Small intestine (tissue), 7 donors: ENCODE data around the gene FAM53A. TPM values are rescaled to one million over a fixed set of nuclear protein-coding genes. Genes with fewer than 3 reads are reported as not detected.
"Not testable (repeated sequence)": the region's sequence is repeated elsewhere in the genome, so short reads cannot be mapped to it uniquely, and the experiment has no call there.

ENCODE experiments used
- DNase-seq, 2 donors: peaks; one replicate each; pipeline versions ENCODE4 v3.0.0 to v3.0.0-alpha.2; 2013
- FAIRE-seq: peaks from 2 replicates; lab custom pipeline; 2012; peaks lifted over from hg19 to GRCh38; lab: Jason Lieb, UNC
- H3K27ac ChIP-seq, 3 donors: one replicate each; pipeline ENCODE4 v1.5.1; 2013; ENCODE audit warnings: low read length in 2 of 3, mild to moderate bottlenecking in 2 of 3, control low read depth in 1 of 3, inconsistent platforms in 1 of 3, low read depth in 1 of 3, moderate library complexity in 1 of 3
- H3K27me3 ChIP-seq, 3 donors: one replicate each; pipeline ENCODE4 v1.6.1; 2013; ENCODE audit warnings: low read length in 3 of 3, inconsistent platforms in 1 of 3; ENCODE audit not compliant: control insufficient read depth in 3 of 3, insufficient read depth in 3 of 3
- H3K36me3 ChIP-seq, 3 donors: one replicate each; pipeline ENCODE4 v1.6.1; 2013; ENCODE audit warnings: low read length in 3 of 3, inconsistent platforms in 1 of 3, low read depth in 1 of 3, mild to moderate bottlenecking in 1 of 3, moderate library complexity in 1 of 3; ENCODE audit not compliant: control insufficient read depth in 3 of 3, insufficient read depth in 2 of 3
- H3K4me1 ChIP-seq, 3 donors: one replicate each; pipeline ENCODE4 v1.6.1; 2013; ENCODE audit warnings: low read length in 2 of 3, inconsistent platforms in 1 of 3, low read depth in 1 of 3, mild to moderate bottlenecking in 1 of 3, moderate library complexity in 1 of 3; ENCODE audit not compliant: control insufficient read depth in 3 of 3, insufficient read depth in 2 of 3
- H3K4me3 ChIP-seq, 3 donors: one replicate each; pipeline ENCODE4 v1.5.1; 2013; ENCODE audit warnings: low read length in 3 of 3, control low read depth in 1 of 3, inconsistent platforms in 1 of 3, low read depth in 1 of 3, mild to moderate bottlenecking in 1 of 3, moderate library complexity in 1 of 3
- H3K9me3 ChIP-seq, 2 donors: one replicate each; pipeline ENCODE4 v1.6.1; 2013; ENCODE audit warnings: low read depth in 1 of 2, low read length in 1 of 2; ENCODE audit not compliant: control insufficient read depth in 2 of 2, insufficient read depth in 1 of 2
- WGBS, 3 donors: extraction: QIAGEN DNeasy Blood & Tissue Kit; methylation state at CpG; one replicate each; pipeline ENCODE4 v1.1.7; 2013; 5-methylcytosine and 5-hydroxymethylcytosine counted together
- polyA plus RNA-seq, 4 donors: library from polyadenylated mRNA; stranded (reverse) in 3 of 4; unstranded in 1 of 4; fragments of 200-250 nt in 3 of 4; fragments of 120-200 nt in 1 of 4; gene quantifications; one replicate each; pipeline versions ENCODE4 v1.2.1 to v1.2.3, GENCODE V29; 2013
- donor health status: healthy with polysubstance abuse.
- donor health status: control.
- donor health status: control.
- donor health status: Bipolar disorder and iron deficiency.
- donor health status: healthy.

Gene FAM53A
- polyA plus RNA-seq, 4 donors = 0.27 to 1.1 (median 0.97) TPM; not detected in 1

DNA sequence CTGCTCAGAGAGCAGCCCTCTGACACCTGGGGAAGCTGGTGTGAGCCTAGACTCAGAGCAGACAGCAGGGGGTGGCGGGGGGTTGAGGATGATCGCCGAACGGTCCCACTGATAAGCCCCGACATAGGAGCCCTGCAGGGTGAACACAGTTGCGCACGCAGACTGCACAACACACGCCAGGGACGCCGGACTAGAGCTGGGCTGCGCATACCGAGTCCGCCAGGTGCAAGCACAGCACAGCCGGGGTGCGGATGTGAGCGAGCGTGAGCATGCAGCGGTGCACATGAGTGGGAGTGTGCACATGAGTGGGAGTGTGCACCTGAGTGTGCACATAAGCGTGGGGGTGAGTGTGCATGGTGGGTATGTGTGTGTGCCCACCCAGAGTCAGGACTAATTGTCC, 36.7 kb downstream of the FAM53A start:
- no peak for FAIRE-seq
- 85 to 93% (median 89%) methylated on average over 19 of the region's 19 CpGs for WGBS, 3 donors
- H3K4me3 ChIP-seq = no peak overlapping the region
- no peaks in the 10 kb centered on the region for H3K27me3 ChIP-seq
- no peaks in the 10 kb centered on the region for H3K36me3 ChIP-seq
- H3K27ac ChIP-seq = no peak overlapping the region
- H3K9me3 ChIP-seq = no peaks in the 10 kb centered on the region
- DNase-seq = no peak
- H3K4me1 ChIP-seq = peaks cover 0 to 8% (median 0%) of the 10 kb centered on the region in 3 donors

DNA sequence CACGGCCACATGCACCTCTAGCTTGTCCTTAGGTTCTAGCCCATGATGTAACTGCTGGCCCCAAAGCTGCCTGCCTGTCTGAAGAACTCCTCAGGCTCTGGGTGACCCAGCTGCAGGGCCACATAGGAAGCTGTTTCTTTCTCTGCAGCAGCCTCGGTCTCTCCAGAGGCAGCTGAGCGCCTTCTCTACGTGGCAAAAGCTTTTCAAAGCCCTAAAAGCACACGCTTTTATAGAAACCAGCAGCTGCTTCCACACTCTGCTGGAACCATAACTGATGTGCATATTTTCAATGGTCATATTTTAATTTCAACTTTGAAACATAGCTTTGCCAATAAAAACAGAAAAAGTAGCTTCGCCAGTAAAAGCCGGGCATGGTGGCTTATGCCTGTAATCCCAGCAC, 37.4 kb downstream of the FAM53A start:
- Histone ChIP-seq H3K36me3 (no peaks in the 10 kb centered on the region), H3K27ac (no peak overlapping the region), H3K9me3 (no peaks in the 10 kb centered on the region), H3K4me3 (no peak overlapping the region), H3K27me3 (no peaks in the 10 kb centered on the region), H3K4me1 (peaks cover 0 to 8% (median 0%) of the 10 kb centered on the region in 3 donors)
- WGBS, 3 donors = 83 to 95% (median 91%) methylated on average over 7 of the region's 7 CpGs
- FAIRE-seq (no peak), DNase-seq (no peak)

DNA sequence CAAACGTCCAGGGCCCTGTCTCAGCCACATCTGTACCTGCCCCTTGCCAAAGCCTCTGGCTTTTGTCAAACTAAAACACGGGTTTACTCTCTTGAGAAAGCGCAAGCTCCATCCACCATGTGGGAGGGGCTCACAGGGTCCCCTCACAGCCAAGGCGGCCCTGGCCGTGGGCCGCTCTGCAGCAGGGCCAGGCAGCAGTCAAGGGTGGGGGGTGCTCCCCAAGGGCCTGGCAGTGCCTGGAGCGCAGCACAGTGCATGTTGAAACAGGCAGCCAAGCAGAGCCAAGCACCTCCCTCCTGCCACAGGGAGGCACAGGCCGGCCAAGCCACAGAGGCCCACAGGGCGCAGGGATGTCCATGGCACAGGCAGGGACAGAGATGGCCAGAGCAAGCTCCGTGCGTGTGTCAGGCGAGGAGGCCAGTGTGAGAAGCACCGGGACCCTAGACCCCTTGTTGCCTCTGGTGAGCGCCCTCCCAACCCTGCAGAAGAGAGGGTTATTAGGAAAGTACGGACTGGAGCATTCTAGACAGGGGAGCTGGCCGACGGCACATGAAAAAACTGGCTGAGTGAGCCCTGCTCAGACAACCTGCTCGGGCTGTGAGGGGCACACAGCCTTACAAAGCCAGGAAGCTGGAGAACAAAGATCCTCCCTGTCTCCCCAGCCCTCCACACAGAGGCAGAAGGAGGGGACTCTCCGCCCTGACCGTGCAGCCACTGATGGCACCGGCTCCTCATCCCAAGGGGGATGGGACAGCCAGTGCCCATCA, 39.0 kb downstream of the FAM53A start:
- 62 to 86% (median 75%) methylated on average over 21 of the region's 21 CpGs for WGBS, 3 donors
- FAIRE-seq = no peak
- H3K9me3 ChIP-seq = no peaks in the 10 kb centered on the region
- no peaks in the 10 kb centered on the region for H3K36me3 ChIP-seq
- no peak for DNase-seq
- H3K27me3 ChIP-seq = no peaks in the 10 kb centered on the region
- H3K27ac ChIP-seq = no peak overlapping the region
- peaks cover 0 to 8% (median 0%) of the 10 kb centered on the region in 3 donors for H3K4me1 ChIP-seq
- no peak overlapping the region for H3K4me3 ChIP-seq

DNA sequence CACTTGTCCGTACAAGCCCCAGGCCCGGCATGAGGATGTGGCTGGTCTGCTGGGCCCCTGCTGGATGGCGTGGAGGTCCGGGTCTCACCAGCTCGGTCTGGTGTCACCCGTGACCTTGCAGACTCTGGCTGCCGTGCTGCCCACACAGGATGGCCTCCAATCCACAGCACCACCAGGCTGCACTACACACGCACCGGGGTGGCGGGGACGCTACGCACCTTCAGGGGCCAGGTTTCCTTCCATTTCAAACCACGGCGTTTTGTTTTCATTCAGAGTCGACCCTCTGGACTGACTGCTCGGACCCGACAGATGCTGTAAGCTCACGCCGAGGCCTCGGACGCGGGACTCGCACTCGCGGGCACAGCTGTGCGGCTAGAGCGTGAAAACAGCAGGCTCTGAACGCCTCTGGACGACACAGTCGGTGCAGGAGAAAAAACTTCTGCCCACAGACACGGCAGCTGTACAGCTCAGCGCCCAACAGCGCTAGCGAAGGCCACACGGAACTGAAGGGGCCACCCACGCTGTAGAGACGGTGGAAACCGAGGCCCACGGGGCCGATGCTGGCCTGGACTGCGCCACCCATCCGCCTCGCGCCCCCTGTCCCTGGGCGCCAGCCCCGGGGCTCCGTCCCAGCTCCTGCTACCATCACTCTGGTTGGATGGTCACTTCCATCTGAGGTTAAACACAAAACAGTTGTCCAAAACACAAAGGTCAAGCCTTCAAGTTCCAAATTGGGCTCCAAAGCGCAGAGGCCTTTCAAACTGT, 40.0 kb downstream of the FAM53A start:
- Histone ChIP-seq H3K36me3 (no peaks in the 10 kb centered on the region), H3K4me1 (peaks cover 0 to 13% (median 0%) of the 10 kb centered on the region in 3 donors), H3K9me3 (no peaks in the 10 kb centered on the region), H3K27me3 (no peaks in the 10 kb centered on the region), H3K4me3 (no peak overlapping the region), H3K27ac (no peak overlapping the region)
- 91 to 94% (median 93%) methylated on average over 45 to 48 of the region's 48 CpGs for WGBS, 3 donors
- FAIRE-seq (no peak), DNase-seq (no peak)

DNA sequence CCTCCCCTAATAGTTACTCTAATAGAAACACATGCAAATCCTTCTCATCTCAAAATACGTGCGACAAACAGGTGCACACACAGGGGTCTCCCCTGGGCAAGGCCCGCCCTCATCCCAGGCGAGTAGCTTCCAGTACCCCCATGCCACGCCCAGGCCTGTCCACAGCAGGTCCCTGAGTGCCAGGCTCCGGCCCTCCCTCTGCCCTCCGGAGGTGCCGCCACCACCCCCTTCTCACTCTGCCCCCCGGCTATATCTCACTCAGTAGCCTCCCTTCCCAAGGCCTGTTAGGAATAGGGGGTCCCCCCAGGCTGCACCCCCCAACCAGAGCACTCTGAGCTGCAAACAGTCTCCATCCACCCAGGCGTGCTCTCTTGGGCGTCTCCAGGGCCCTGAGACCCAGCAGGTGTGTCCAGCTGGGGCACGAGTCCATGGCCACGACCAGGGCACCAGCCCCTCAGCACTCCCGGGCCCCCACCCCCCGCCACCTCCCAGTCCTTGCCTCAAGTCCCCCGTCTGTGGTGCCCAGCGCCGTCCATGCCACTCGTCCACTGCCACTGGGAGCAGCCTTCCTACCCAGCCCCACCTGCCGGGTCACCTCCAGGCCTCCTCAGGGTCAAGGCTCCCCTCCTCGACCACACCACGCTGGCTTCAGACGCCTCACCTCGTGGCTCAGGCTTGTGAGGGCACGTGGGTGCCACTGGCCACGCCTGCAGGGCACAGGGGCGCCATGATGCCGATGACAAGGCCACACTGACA, 41.7 kb downstream of the FAM53A start:
- WGBS, 3 donors = 90 to 92% (median 90%) methylated on average over 27 to 28 of the region's 28 CpGs
- no peak overlapping the region for H3K4me3 ChIP-seq
- H3K9me3 ChIP-seq = no peaks in the 10 kb centered on the region
- H3K4me1 ChIP-seq = peaks cover 0 to 22% (median 0%) of the 10 kb centered on the region in 3 donors
- no peak overlapping the region for H3K27ac ChIP-seq
- no peaks in the 10 kb centered on the region for H3K27me3 ChIP-seq
- FAIRE-seq (no peak), DNase-seq (no peak)
- no peaks in the 10 kb centered on the region for H3K36me3 ChIP-seq

DNA sequence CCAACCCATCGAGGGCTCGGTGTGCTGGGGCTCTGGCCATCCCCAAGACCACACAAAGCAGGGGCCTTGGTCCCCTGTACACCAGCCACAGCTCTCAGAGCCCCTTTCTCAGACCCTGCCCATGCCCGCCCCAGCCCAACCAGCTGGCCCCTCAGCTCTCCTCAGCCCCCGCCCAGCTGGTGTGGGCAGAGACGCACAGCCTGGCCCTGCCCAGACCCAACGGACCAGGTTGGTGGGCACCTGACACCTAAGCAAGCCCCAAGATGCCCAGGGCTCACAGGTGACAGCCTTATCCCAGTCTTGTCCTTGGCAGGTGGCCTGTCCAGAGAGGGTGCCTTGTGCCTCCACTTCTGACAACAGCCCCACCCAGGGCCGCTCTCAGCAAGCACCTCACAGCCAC, 42.4 kb downstream of the FAM53A start:
- no peaks in the 10 kb centered on the region for H3K27me3 ChIP-seq
- H3K9me3 ChIP-seq = no peaks in the 10 kb centered on the region
- no peaks in the 10 kb centered on the region for H3K36me3 ChIP-seq
- H3K4me1 ChIP-seq = peaks cover 0 to 22% (median 0%) of the 10 kb centered on the region in 3 donors
- H3K4me3 ChIP-seq = no peak overlapping the region
- WGBS, 3 donors = 87 to 93% (median 87%) methylated on average over 7 of the region's 7 CpGs
- H3K27ac ChIP-seq = no peak overlapping the region
- FAIRE-seq (no peak), DNase-seq (no peak)

DNA sequence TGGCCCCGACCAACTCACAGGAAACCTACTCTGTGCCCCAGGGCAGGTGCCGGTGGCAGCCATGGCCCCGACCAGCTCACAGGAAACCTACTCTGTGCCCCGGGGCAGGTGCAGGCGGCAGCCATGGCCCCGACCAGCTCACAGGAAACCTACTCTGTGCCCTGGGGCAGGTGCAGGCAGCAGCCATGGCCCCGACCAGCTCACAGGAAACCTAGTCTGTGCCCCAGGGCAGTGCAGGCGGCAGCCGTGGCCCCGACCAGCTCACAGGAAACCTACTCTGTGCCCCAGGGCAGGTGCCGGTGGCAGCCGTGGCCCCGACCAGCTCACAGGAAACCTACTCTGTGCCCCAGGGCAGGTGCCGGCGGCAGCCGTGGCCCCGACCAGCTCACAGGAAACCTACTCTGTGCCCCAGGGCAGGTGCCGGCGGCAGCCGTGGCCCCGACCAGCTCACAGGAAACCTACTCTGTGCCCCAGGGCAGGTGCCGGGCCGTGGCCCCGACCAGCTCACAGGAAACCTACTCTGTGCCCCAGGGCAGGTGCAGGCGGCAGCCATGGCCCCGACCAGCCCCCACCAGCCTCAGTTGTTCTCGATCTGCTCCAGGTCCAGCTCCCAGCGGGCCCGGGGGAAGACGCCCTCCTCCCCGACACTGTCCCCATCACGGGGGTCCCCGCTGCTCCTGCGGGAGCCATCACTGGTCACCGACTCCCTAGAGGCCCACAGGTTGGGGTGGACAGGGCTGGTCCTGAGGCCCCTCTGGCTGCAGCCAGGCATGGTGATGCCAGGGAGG, 43.2 kb downstream of the FAM53A start:
- not testable (repeated sequence) for H3K4me3 ChIP-seq, H3K27me3 ChIP-seq, FAIRE-seq, H3K27ac ChIP-seq, H3K36me3 ChIP-seq, DNase-seq, H3K9me3 ChIP-seq
- H3K4me1 ChIP-seq = peaks cover 0 to 22% (median 0%) of the 10 kb centered on the region in 3 donors
- whole genome bisulfite sequencing, 3 donors = 82 to 94% (median 87%) methylated on average over 18 to 35 of the region's 35 CpGs
